ENCODE results near the gene LIN37. TPM values are rescaled to one million over a fixed set of nuclear protein-coding genes. Genes with fewer than 3 reads are reported as not detected.
"Not testable (repeated sequence)": the region's sequence is repeated elsewhere in the genome, so short reads cannot be mapped to it uniquely, and the experiment has no call there.

LIN37 gene
- total RNA-seq, 2 donors from 2014 or later: 5.1 to 7.5 TPM

- H3K36me3 ChIP-seq: no peaks in the 10 kb centered on the region
- DNase-seq: no peak
- intact Hi-C loops (cut with DNase I): no loop called here
- H3K4me1 ChIP-seq: no peaks in the 10 kb centered on the region
- H3K9me3 ChIP-seq: no peaks in the 10 kb centered on the region
- no peak for TF ChIP-seq CTCF (IDR thresholded peaks at IDR 0.05)
- no peak overlapping the region for H3K27ac ChIP-seq
- H3K9ac ChIP-seq (ENCODE audit: low read depth in 2 of 2, low read length in 2 of 2): no peak overlapping the region
- no peak overlapping the region for H3K4me3 ChIP-seq
- no peaks in the 10 kb centered on the region for H3K27me3 ChIP-seq
Observed at GRCh38 chr19:35766571-35767104, 18.3 kb downstream of the LIN37 start.

- Histone ChIP-seq H3K36me3 (no peaks in the 10 kb centered on the region), H3K9ac (ENCODE audit: low read depth in 2 of 2, low read length in 2 of 2) (no peak overlapping the region), H3K27me3 (no peaks in the 10 kb centered on the region), H3K4me1 (no peaks in the 10 kb centered on the region), H3K9me3 (no peaks in the 10 kb centered on the region), H3K4me3 (no peak overlapping the region), H3K27ac (no peak overlapping the region)
- DNase-seq: no peak
- TF ChIP-seq CTCF (IDR thresholded peaks at IDR 0.05): no peak
- intact Hi-C loops (cut with DNase I): no loop called here
Observed at GRCh38 chr19:35767288-35768081, 19.1 kb downstream of the LIN37 start.

GRCh38 chr19:35768082-35768421, 19.7 kb downstream of the LIN37 start:
- Histone ChIP-seq H3K4me3 (no peak overlapping the region), H3K36me3 (no peaks in the 10 kb centered on the region), H3K9me3 (no peaks in the 10 kb centered on the region), H3K9ac (ENCODE audit: low read depth in 2 of 2, low read length in 2 of 2) (no peak overlapping the region), H3K4me1 (no peaks in the 10 kb centered on the region), H3K27ac (no peak overlapping the region), H3K27me3 (no peaks in the 10 kb centered on the region)
- intact Hi-C loops (cut with DNase I): no loop called here
- no peak for DNase-seq
- TF ChIP-seq CTCF (IDR thresholded peaks at IDR 0.05): no peak

- H3K9ac ChIP-seq (ENCODE audit: low read depth in 2 of 2, low read length in 2 of 2); DNase-seq; H3K9me3 ChIP-seq; H3K36me3 ChIP-seq; H3K4me3 ChIP-seq; H3K27ac ChIP-seq; H3K4me1 ChIP-seq; H3K27me3 ChIP-seq; intact Hi-C loops (cut with DNase I): not testable (repeated sequence)
Observed at GRCh38 chr19:35772362-35772761, 24.0 kb downstream of the LIN37 start.

- H3K27me3 ChIP-seq: no peaks in the 10 kb centered on the region
- intact Hi-C loops (cut with DNase I): no loop called here
- H3K4me3 ChIP-seq: no peak overlapping the region
- H3K36me3 ChIP-seq: no peaks in the 10 kb centered on the region
- no peak overlapping the region for H3K27ac ChIP-seq
- no peak for DNase-seq
- no peaks in the 10 kb centered on the region for H3K9me3 ChIP-seq
- no peaks in the 10 kb centered on the region for H3K4me1 ChIP-seq
- no peak overlapping the region for H3K9ac ChIP-seq (ENCODE audit: low read depth in 2 of 2, low read length in 2 of 2)
- TF ChIP-seq CTCF (IDR thresholded peaks at IDR 0.05): no peak
Observed at GRCh38 chr19:35773020-35773806, 24.8 kb downstream of the LIN37 start.
